EH (cell line): Measurements from ENCODE around the gene TGIF1.
"Not testable (repeated sequence)": the region's sequence is repeated elsewhere in the genome, so short reads cannot be mapped to it uniquely, and the experiment has no call there.

Experiments
- DNase-seq: peaks from one replicate; pipeline ENCODE4 v3.0.0-alpha.2; 2015; ENCODE audit warnings: low read depth

Gene TGIF1

DNA sequence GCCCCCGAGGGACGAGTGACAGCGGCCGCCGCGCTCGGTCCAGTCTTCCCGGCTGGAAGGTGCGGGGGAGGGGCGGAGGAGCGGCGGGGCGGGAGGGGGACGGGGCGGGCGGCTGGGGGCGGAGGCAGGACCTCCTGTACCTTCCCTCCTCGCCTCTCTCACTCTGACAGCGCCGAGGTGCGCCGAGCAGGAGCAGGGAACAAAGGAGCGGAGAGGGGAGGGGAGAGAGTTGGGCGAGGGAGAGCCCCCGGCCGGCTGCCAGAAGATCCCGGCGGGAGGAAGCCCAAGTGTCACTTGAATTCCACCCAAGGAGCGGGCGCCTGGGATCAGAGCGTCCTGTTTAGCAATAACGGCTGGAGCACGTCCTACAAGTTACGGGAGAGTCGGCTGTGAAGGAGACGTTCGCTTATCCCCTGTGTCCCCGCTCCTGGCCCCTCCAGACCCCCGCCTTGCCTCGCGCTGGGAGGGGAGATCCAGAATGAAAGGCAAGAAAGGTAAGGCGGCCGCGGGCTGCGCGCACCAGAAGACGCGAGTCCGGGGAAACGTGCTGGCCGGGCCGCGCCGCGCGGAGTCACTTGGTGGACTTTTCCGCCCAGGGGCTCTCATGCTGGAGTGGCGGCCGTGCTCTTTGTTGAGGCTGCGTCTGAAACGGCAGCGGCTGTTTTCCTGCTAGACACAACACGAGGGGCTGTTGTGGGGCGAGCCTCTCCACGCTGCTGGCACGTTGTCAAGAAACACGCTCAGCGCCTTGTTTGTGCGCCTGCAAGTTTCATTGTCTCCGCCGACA is at the start of gene TGIF1:
TSS of gene TGIF1 (plus strand) at position 161 of the 787 bp plus-strand sequence. CDS start at position 479, 318 bp downstream.
- DNase-seq: peak; percentile 85

DNA sequence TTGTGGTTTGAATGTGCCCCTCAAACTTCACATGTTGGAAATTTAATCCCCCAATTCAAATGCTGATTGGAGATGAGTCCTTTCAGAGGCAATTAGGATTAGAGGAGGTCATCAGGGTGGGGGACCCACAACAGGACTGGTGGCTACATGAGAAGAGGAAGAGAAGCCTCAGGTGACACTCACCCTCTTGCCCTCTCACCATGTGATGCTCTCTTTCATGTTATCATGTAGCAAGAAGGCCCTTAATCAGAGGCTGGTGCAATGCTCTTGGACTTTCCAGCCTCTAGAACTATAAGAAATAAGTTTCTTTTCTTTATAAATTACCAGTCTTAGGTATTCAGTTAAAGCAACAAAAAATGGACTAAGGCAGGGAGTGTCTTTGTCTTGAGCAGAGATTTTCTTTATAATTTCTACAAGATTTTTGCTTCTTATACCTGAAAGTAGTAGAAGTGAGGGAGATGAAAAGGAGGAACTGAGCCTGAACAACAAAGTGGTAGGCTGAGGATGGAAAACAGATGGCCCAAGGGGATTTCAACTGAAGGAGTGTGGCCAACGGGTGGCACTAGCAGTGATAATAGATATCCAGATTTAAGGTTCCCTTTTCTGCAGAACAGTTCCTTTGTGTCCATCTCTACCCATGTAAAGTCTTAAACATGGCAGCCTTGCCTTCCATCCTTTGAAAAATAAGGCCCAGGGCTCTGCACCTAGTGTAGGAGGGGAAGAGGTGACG is 49.2 kb upstream of the TGIF1 start:
- DNase-seq: no peak

DNA sequence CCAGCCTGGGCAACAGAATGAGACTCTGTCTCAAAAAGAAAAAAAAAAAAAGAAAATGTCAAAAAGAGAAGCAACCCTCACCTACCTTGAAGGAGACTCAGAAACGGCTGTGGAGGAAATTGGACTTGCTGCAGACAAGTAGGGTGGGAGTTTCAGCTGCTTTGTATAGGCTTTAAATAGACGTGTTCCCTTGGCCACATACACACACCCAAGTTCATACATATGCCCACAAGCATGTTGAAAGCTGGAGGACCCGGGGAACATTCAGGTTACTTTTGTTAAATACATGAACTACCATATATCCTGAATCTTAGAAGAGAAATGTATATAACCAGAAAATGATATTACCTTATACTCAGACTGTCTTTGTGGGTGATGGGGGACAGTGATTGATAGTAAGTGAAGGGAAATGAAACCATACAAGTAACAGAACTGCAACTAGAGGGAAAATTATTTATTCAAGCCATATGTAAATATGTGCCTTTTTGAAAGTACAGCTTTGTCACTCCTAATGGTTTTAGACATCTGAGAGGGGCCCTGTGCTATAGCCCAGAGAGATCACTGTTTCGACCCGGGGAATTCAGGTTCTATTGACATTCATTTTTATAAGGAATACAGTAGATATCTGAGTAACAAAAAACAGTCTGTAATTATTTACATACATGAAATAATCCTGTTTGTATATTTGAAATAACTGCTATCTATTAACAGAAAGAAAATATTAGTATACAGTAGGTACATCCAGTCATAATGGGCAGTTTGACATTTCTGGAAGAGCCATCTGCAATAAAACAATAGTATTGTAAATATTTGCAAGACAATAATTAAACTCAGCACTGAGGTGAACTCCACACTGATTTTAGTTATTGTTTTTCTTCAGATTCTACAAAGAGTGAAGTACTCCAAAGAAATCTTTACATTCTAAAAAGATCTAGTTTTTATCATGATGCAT is 48.0 kb upstream of the TGIF1 start:
- no peak for DNase-seq

GRCh38 chr18:3402982-3403451 is 47.0 kb upstream of the TGIF1 start:
- peak; percentile 53 for DNase-seq

DNA sequence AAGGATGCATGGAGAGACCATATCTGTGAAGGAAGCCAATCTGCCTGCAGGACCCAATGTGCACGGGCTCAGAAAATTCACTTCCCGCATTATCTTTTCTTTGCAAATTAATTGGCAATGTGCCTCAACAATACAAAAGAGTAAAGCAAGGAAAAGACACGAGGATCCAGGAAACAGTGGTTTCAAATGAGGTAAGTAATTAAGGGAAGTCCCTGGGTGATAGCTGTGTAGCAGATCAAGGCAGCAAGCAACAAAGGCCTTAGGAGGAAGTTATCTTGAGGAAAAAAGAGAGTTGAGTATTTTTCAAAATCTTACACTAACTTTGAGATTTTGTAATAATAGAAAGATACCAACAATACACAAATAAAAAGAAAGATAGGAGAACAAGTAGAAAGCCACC is 44.3 kb upstream of the TGIF1 start:
- no peak for DNase-seq

- no peak for DNase-seq
These were observed 41.9 kb upstream of the TGIF1 start for GRCh38 chr18:3408107-3408506.

DNA sequence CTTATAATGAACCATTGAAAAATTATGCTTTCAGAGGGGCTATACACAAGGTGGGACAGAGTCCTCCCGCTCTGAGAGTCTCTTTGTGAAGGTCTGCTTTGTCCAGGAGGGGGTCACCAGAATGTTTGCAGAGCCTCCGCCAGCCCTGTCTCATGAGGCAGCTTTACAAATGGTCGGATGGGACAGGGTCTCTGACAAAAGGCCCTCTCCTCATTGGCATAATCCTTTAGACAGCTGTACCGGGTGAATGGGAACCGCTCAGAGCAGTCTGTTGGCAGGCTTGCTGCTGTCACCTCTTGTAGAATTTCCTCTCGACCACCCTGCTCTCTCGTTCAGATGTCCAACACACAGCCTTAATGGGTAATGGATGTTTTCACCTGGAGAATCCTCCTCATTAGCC is 40.2 kb upstream of the TGIF1 start:
- no peak for DNase-seq

GRCh38 chr18:3410273-3410672 is 39.7 kb upstream of the TGIF1 start:
- no peak for DNase-seq

DNA sequence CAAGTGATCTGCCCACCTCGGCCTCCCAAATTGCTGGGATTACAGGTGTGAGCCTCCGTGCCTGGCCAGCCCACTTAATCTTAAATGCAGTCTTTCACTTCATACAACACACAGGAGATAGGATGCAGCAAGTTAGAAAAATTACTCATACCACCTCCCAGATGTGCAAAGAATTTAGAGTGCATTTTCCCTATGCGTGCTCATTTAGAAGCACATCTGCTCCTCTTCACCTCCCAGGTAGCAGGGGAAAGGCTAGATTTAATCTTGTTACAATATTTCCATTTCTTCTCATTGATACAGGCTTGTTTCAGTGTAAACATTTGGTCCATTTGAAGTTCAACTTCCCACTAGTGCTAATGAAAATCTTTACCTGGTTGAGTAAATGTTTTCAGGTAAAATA is 39.1 kb upstream of the TGIF1 start:
- not testable (repeated sequence) for DNase-seq

- no peak for DNase-seq
These were observed 38.6 kb upstream of the TGIF1 start for GRCh38 chr18:3411327-3411726.

- peak; percentile 7 for DNase-seq
These were observed 38.1 kb upstream of the TGIF1 start for GRCh38 chr18:3411854-3412268.

DNA sequence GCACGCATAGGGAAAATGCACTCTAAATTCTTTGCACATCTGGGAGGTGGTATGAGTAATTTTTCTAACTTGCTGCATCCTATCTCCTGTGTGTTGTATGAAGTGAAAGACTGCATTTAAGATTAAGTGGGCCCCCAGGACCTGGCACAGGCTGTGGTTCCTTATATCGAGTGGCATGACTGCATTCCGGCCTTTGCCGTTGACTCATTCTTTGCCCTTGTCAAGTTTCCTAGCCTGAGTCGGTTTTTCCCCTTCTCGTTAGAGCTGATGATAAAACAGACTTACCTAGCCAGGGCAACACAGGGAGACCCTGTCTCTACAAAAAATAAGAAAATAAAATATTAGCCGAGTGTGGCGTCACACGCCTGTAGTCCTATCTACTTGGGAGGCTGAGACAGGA is 37.4 kb upstream of the TGIF1 start:
- DNase-seq: not testable (repeated sequence)

DNA sequence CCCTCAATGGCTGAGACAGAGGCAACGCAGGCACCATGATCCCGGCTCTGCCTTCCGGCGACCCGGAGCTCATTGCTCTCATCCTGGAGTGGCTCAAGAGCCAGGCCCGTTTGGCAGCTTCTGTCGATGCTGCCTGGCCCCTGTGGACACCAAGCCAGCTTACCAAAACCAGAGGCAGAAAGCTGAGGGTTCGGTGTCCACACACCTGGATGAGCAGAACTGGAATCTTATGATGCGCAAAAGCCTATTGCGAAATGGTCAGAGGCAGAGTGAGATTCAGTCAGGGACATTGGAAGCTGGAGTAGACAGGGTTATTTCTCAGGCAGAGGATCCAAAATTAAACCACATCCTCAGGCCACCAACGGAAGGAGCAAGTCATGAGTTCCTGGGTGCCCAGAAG is 34.9 kb upstream of the TGIF1 start:
- no peak for DNase-seq

GRCh38 chr18:3418083-3418482 is 31.9 kb upstream of the TGIF1 start:
- no peak for DNase-seq

- DNase-seq: no peak
These were observed 29.1 kb upstream of the TGIF1 start for GRCh38 chr18:3420919-3421279.

DNA sequence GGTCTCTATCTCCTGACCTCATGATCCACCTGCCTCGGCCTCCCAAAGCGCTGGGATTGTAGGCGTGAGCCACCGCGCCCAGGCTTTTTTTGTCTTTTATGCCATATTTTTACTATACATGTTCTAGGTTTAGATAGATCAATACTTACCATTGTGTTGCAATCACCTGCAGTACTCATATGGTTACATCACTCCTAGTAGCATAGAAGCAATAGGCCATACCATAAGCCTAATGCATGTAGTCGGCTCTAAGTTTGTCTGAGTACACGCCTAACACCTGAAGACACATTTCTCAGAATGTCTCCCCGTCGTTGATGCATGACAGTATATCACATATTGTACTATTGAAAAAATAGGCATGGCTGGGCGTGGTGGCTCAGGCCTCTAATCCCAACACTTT is 27.1 kb upstream of the TGIF1 start:
- DNase-seq: no peak

DNA sequence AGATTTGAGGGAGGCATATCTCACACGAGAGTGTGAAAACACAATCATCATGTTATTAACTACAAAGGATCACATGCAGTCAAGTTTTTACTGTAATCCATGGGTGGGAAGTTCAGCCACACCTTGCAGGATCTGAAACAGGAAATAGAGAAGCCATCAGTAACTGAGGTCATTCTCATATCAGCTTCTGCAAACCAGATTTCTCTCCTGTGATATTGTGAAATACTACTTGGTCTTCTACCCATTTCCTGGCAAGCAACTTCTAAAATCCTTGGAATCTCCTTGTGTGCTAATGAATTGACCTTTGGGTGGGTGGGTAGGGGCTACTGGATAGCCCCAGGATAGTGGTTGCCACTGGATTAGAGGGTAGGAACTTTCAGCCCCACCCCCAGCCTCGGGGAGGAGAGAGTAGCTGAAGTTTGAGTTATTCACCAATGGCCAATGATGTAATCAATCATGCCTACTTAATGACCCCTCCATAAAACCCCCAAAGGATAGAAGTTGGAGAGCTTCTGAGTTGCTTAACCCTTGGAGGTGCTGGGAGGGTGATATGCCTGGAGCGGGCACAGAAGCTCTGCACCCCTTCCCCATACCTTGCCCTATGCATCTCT is 25.6 kb upstream of the TGIF1 start:
- DNase-seq: no peak

DNA sequence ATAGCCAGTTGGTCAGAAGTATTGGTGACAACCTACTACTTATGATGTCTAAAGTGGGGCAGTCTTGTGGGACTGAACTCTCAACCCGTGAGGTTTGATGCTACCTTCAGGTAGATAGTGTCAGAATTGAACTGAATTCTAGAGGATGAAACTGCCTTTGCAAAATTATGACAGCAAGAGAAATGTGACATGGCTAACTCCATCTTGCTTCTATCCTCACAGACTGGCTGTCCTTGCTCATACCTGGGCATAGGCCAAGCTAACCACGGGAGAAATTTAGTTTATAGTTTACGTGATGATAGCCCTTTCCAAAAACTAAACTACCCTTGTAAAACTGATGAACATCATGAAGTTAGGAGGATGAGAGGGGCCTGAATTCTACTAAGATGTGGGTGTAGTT is 24.9 kb upstream of the TGIF1 start:
- DNase-seq: no peak

- DNase-seq: no peak
These were observed 24.5 kb upstream of the TGIF1 start for GRCh38 chr18:3425446-3425845.

DNA sequence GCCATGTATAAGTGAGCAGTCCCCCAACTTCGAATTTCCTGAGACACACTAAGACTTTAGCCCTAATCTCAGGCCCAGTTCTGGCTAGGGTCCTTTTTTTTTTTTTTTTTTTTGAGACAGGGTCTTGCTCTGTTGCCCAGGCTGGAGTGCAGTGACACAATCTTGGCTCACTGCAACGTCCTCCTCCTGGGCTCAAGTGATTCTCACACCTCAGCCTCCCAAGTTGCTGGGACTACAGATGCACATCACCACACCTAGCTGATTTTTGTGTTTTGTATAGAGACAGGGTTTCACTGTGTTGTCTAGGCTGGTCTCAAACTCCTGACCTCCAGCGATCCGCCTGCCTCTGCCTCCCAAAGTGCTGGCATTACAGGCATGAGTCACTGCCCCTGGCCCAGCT is 23.9 kb upstream of the TGIF1 start:
- DNase-seq: no peak

- DNase-seq: no peak
These were observed 22.0 kb upstream of the TGIF1 start for GRCh38 chr18:3427944-3428343.

DNA sequence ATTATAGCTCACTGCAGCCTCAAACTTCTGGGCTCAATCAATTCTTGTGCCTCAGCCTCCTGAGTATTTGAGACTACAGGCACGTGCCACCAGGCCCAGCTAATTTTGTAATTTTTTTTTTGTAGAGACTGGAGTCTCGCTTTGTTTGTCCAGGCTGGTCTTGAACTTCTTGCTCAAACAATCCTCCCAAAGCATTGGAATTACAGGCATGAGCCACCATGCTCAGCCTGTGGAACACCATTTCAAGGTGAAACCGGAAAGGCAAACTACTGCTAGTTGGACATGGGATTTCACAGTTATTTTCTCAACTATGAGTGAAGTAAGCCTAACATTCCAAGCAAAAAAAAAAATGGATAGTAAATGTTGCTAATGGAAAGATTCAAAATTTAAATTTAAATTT is 20.9 kb upstream of the TGIF1 start:
- DNase-seq: no peak
